Neural cell (in vitro differentiated cells): ENCODE data around the gene FRMD4A. TPM values are rescaled to one million over a fixed set of nuclear protein-coding genes. Genes with fewer than 3 reads are reported as not detected.

Experiments
- H2AFZ ChIP-seq: fragments of 200-600, 300-800 bp; sonication (generic), shearing (Covaris generic); 2 replicates; pipeline ENCODE4 v1.6.0; 2014; ENCODE audit warnings: low read depth, mild to moderate bottlenecking, antibody characterized with exemption, low read length, moderate library complexity
- H3F3A ChIP-seq: fragments of 200-600 bp; shearing (Covaris generic); 2 replicates; pipeline ENCODE4 v1.6.1; 2016; ENCODE audit warnings: mild to moderate bottlenecking, moderate library complexity, mixed read lengths, antibody characterized with exemption, low read length; ENCODE audit not compliant: insufficient read depth, poor library complexity, severe bottlenecking
- H3K27ac ChIP-seq: fragments of 200-600, 300-800 bp; sonication (generic), shearing (Covaris generic); 2 replicates; pipeline ENCODE4 v1.5.1; 2014; ENCODE audit warnings: mild to moderate bottlenecking, low read length, moderate library complexity
- H3K27me3 ChIP-seq: fragments of 300-800, 200-600 bp; sonication (generic), shearing (Covaris generic); 2 replicates; pipeline ENCODE4 v1.6.0; 2014; ENCODE audit warnings: mild to moderate bottlenecking, low read depth, low read length, moderate library complexity; ENCODE audit not compliant: insufficient read depth
- H3K36me3 ChIP-seq: fragments of 300-800, 200-600 bp; sonication (generic), shearing (Covaris generic); 2 replicates; pipeline ENCODE4 v1.5.1; 2014; ENCODE audit warnings: mild to moderate bottlenecking, antibody characterized with exemption, low read length, moderate library complexity; ENCODE audit not compliant: insufficient read depth
- H3K4me2 ChIP-seq: fragments of 300-800, 200-600 bp; sonication (generic), shearing (Covaris generic); 2 replicates; pipeline ENCODE4 v1.6.0; 2014; ENCODE audit warnings: mild to moderate bottlenecking, low read length
- H3K4me3 ChIP-seq: fragments of 300-800, 200-600 bp; sonication (generic), shearing (Covaris generic); 2 replicates; pipeline ENCODE4 v1.5.1; 2014; ENCODE audit warnings: mild to moderate bottlenecking, low read length, moderate library complexity
- H3K79me2 ChIP-seq: fragments of 200-600 bp; shearing (Covaris generic); replicated peaks from 2 replicates; pipeline ENCODE4 v1.6.0; 2014; ENCODE audit warnings: mild to moderate bottlenecking, low read length, moderate library complexity; ENCODE audit not compliant: insufficient read depth
- H3K9ac ChIP-seq: fragments of 300-800, 200-600 bp; sonication (generic), shearing (Covaris generic); 2 replicates; pipeline ENCODE4 v1.6.1; 2016; ENCODE audit warnings: mild to moderate bottlenecking, low read length, mixed read lengths
- H3K9me2 ChIP-seq: fragments of 200-600 bp; shearing (Covaris generic); 2 replicates; pipeline ENCODE4 v1.6.1; 2016; ENCODE audit warnings: mild to moderate bottlenecking, low read length, mixed read lengths; ENCODE audit not compliant: insufficient read depth
- H3K9me3 ChIP-seq: fragments of 200-600, 300-800 bp; sonication (generic), shearing (Covaris generic); 2 replicates; pipeline ENCODE4 v1.6.1; 2016; ENCODE audit warnings: mild to moderate bottlenecking, mixed run types, low read length, moderate library complexity, mixed read lengths
- H4K20me1 ChIP-seq: fragments of 200-600 bp; shearing (Covaris generic); 2 replicates; pipeline ENCODE4 v1.6.1; 2016; ENCODE audit warnings: mild to moderate bottlenecking, mixed run types; ENCODE audit not compliant: insufficient read depth
- EP300 ChIP-seq: fragments of 450-650 bp; conservative IDR thresholded peaks from 2 replicates; pipeline ENCODE4 v1.6.1; 2014; ENCODE audit warnings: antibody characterized with exemption, mild to moderate bottlenecking, moderate library complexity; ENCODE audit not compliant: poor library complexity, severe bottlenecking
- EZH2 ChIP-seq: fragments of 200-600, 300-800 bp; shearing (Covaris generic), sonication (generic); IDR thresholded peaks from 2 replicates; pipeline ENCODE4 v1.6.1; 2014; ENCODE audit warnings: antibody characterized with exemption, low read length, borderline replicate concordance, mild to moderate bottlenecking; ENCODE audit not compliant: insufficient read depth, poor library complexity, severe bottlenecking
- MXI1 ChIP-seq: fragments of 450-650 bp; conservative IDR thresholded peaks from 2 replicates; pipeline ENCODE4 v1.6.1; 2014; ENCODE audit warnings: antibody characterized with exemption, mild to moderate bottlenecking; ENCODE audit not compliant: poor library complexity, severe bottlenecking
- POLR2AphosphoS5 ChIP-seq: IDR thresholded peaks from 2 replicates; pipeline ENCODE4 v1.6.1; 2012
- RAD21 ChIP-seq: fragments of 450-650 bp; conservative IDR thresholded peaks from 2 replicates; pipeline ENCODE4 v1.6.1; 2014; ENCODE audit warnings: antibody characterized with exemption, mild to moderate bottlenecking, moderate library complexity
- SMC3 ChIP-seq: fragments of 450-650 bp; conservative IDR thresholded peaks from 2 replicates; pipeline ENCODE4 v1.6.1; 2014; ENCODE audit warnings: antibody characterized with exemption, mild to moderate bottlenecking, moderate library complexity; ENCODE audit not compliant: poor library complexity
- TAF1 ChIP-seq: IDR thresholded peaks from 2 replicates; pipeline ENCODE4 v1.6.1; 2012; ENCODE audit warnings: low read depth
- polyA plus RNA-seq: library from polyadenylated mRNA; depleted of rRNA; stranded (reverse); fragments of >200 nt; gene quantifications from 2 replicates; pipeline ENCODE4 v1.2.3, GENCODE V29; 2014
- TF ChIP-seq, protein P1 (sequence below): IDR thresholded peaks from 2 replicates; pipeline ENCODE4 v1.6.1; 2012; ENCODE audit warnings: borderline replicate concordance
- TF ChIP-seq, protein P2 (sequence below): fragments of 450-650 bp; IDR thresholded peaks from 2 replicates; pipeline ENCODE4 v1.5.1; 2014; ENCODE audit warnings: antibody characterized with exemption, mild to moderate bottlenecking, moderate library complexity; ENCODE audit not compliant: poor library complexity, severe bottlenecking

FRMD4A gene
- polyA plus RNA-seq, 1 donor from 2014 or later = 36.5 TPM

DNA sequence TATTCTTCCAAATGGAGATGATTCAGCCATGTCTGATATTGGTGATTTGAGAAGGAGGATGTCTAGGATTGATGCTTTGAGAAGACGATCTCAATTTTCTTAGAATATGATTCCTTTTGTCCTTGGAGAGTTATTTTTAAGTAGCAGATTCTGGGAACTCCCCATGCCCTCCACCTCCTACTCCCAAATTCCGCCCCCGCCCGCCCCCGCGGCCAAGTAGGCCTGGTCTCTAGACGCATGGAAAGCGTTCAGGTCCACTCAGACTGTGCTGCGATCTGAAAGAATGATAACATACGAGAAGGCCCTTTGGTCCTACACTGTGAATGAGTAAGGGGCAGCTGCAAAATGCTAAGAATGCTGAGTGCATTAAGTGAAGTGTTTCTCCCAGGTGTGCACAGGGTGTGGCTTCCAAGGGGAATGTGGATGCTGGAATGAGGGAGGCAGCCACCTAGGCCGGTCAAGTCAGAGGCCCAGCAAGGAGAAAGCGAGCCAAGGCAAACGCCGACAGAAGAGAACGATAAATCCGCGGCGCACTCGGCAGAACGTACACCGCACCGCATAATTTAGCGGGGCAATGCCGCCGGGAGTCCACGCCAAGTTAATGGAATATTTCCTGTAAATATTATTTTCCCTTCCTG is 601.7 kb downstream of the FRMD4A start:
- TF ChIP-seq POLR2AphosphoS5 = no peak
- TF ChIP-seq, protein P1, sequence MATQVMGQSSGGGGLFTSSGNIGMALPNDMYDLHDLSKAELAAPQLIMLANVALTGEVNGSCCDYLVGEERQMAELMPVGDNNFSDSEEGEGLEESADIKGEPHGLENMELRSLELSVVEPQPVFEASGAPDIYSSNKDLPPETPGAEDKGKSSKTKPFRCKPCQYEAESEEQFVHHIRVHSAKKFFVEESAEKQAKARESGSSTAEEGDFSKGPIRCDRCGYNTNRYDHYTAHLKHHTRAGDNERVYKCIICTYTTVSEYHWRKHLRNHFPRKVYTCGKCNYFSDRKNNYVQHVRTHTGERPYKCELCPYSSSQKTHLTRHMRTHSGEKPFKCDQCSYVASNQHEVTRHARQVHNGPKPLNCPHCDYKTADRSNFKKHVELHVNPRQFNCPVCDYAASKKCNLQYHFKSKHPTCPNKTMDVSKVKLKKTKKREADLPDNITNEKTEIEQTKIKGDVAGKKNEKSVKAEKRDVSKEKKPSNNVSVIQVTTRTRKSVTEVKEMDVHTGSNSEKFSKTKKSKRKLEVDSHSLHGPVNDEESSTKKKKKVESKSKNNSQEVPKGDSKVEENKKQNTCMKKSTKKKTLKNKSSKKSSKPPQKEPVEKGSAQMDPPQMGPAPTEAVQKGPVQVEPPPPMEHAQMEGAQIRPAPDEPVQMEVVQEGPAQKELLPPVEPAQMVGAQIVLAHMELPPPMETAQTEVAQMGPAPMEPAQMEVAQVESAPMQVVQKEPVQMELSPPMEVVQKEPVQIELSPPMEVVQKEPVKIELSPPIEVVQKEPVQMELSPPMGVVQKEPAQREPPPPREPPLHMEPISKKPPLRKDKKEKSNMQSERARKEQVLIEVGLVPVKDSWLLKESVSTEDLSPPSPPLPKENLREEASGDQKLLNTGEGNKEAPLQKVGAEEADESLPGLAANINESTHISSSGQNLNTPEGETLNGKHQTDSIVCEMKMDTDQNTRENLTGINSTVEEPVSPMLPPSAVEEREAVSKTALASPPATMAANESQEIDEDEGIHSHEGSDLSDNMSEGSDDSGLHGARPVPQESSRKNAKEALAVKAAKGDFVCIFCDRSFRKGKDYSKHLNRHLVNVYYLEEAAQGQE = no peak
- TF ChIP-seq EZH2 = no peak
- no peak for TF ChIP-seq RAD21
- TF ChIP-seq EP300 = no peak
- no peak for TF ChIP-seq MXI1
- no peaks in the 10 kb centered on the region for H3F3A ChIP-seq
- no peak overlapping the region for H2AFZ ChIP-seq
- no peak overlapping the region for H3K27ac ChIP-seq
- H3K9ac ChIP-seq = no peak overlapping the region
- no peaks in the 10 kb centered on the region for H3K9me2 ChIP-seq
- no peak overlapping the region for H3K4me3 ChIP-seq
- no peak overlapping the region for H3K4me2 ChIP-seq
- H3K9me3 ChIP-seq = no peaks in the 10 kb centered on the region
- no peaks in the 10 kb centered on the region for H3K79me2 ChIP-seq
- H4K20me1 ChIP-seq = no peaks in the 10 kb centered on the region
- H3K36me3 ChIP-seq = no peaks in the 10 kb centered on the region
- no peaks in the 10 kb centered on the region for H3K27me3 ChIP-seq

DNA sequence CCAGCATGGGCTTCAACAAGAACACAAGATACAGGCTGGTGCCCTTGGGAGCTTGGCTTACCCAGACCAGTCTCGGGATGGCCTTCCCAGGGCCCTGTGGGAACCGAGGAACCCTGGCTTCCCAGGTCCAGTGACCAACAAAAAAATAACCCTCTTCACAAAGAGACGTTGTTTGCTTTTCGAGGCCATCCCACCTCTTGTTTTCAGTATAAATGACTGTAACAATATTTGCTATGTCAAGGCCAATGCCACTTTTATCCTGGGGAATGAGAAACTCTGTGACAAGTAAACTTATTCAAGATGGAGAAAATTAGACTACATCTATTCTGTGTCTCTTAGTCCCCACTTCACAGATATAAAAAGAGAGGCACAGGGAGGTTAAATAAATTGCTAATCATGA is 605.1 kb downstream of the FRMD4A start:
- no peaks in the 10 kb centered on the region for H3K27me3 ChIP-seq
- H2AFZ ChIP-seq = no peak overlapping the region
- H4K20me1 ChIP-seq = no peaks in the 10 kb centered on the region
- no peak overlapping the region for H3K27ac ChIP-seq
- H3K4me2 ChIP-seq = no peak overlapping the region
- H3K9me2 ChIP-seq = no peaks in the 10 kb centered on the region
- H3K4me3 ChIP-seq = no peak overlapping the region
- H3K9ac ChIP-seq = no peak overlapping the region
- no peaks in the 10 kb centered on the region for H3K36me3 ChIP-seq
- TF ChIP-seq, protein P1 = no peak
- H3K9me3 ChIP-seq = no peaks in the 10 kb centered on the region
- no peaks in the 10 kb centered on the region for H3F3A ChIP-seq
- H3K79me2 ChIP-seq = no peaks in the 10 kb centered on the region

DNA sequence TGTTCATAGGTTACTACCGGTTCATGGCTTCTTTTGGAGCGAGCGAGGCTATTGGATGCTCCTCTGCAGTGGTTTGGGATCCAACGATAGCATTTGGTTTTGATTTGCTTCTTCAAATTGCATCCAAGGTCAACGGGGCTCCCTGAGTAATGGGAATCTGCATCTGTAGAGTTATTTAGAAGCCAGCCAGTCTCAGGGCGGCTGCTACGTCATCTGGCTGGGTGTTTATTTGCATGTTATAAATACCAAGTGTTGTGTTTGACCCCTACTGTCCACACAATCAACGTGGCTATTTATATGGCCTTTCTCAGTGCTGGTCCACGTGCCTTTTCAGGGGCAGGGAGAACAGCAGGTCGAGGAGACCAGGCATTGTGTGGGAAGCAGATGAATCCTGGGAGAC is 606.2 kb downstream of the FRMD4A start:
- Histone ChIP-seq H3K9me3 (no peaks in the 10 kb centered on the region), H3K4me3 (no peak overlapping the region), H3K9me2 (no peaks in the 10 kb centered on the region), H3K27ac (no peak overlapping the region), H3K9ac (no peak overlapping the region), H3K4me2 (no peak overlapping the region), H2AFZ (no peak overlapping the region), H3K36me3 (no peaks in the 10 kb centered on the region), H3K79me2 (no peaks in the 10 kb centered on the region), H3K27me3 (no peaks in the 10 kb centered on the region), H3F3A (no peaks in the 10 kb centered on the region), H4K20me1 (no peaks in the 10 kb centered on the region)
- TF ChIP-seq EP300 (no peak), TAF1 (no peak), SMC3 (no peak), MXI1 (no peak), RAD21 (no peak), POLR2AphosphoS5 (no peak)
- TF ChIP-seq, protein P1 = no peak
- TF ChIP-seq, protein P2, sequence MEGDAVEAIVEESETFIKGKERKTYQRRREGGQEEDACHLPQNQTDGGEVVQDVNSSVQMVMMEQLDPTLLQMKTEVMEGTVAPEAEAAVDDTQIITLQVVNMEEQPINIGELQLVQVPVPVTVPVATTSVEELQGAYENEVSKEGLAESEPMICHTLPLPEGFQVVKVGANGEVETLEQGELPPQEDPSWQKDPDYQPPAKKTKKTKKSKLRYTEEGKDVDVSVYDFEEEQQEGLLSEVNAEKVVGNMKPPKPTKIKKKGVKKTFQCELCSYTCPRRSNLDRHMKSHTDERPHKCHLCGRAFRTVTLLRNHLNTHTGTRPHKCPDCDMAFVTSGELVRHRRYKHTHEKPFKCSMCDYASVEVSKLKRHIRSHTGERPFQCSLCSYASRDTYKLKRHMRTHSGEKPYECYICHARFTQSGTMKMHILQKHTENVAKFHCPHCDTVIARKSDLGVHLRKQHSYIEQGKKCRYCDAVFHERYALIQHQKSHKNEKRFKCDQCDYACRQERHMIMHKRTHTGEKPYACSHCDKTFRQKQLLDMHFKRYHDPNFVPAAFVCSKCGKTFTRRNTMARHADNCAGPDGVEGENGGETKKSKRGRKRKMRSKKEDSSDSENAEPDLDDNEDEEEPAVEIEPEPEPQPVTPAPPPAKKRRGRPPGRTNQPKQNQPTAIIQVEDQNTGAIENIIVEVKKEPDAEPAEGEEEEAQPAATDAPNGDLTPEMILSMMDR = no peak
